GM19452 (cell line): ENCODE measurements around the gene CNGB1.
"Not testable (repeated sequence)": the region's sequence is repeated elsewhere in the genome, so short reads cannot be mapped to it uniquely, and the experiment has no call there.

Experiments
- ATAC-seq: cut with Tn5 transposase; IDR thresholded peaks from one replicate; pipeline ENCODE4 v1.9.1; 2021; ENCODE audit not compliant: unreplicated experiment

Gene CNGB1

GRCh38 chr16:57868913-57869520, 101.9 kb downstream of the CNGB1 start:
- ATAC-seq: no peak

DNA sequence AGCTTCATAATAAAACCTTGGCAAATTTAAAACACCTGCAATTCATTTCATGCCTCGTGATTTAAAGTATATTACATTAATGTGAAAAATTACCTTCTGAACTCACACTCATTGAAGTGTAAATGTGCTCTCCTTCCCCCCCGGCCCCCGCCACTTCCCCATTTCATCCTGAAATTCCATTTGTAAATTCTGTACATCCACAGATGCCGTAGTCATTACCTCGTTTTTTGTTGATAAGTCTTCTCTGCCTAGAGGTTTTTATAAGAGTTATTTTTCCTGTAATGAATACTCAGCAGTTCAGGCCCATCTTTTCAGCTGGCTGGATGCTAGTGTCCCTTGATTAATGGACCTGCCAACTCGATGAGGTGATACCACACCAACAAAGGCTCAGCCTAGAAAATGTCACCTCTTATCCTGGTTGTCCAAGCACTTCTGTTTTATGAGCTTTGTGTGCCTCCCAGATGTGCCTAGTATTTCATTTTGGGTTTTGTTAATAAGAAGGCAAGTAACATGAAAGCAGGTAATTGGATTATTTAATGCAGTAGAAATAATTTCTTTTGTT, 103.8 kb downstream of the CNGB1 start:
- ATAC-seq: no peak

- no peak for ATAC-seq
Observed at GRCh38 chr16:57866529-57866918, 104.4 kb downstream of the CNGB1 start.

- ATAC-seq: no peak
Observed at GRCh38 chr16:57865746-57866528, 105.0 kb downstream of the CNGB1 start.

DNA sequence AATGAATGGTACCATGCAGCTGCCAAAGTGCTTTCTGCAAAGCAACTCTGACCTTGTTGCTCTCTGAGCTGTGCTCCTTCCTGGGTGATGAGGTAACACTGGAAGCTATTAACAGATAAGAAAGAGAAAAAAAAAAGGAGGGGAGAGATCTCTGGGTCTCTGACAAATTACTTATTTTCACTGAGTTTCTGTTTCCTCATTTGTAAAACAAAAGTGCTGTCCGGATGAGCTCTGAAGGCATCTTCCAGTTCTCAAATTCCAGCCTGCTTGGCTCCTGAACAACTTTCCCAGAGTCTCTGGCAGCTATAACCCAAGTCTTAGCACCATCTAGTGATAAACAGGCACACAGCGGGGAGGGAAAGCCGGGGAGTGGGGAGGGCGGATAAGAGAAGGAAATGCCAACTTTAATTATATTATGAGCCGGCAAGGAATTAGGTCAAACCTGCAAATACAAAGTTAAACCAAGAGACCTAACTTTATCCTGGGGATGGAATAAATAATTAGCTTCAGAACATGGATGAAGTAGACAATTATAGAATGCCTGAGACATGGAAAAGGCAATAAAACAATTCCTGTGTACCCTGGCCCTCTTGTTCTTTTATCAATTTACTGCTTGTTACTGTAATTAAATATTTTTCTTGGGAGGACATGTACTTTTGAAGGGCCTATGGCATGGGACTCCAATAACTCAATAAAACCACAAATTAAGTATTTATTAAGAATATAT, 107.3 kb downstream of the CNGB1 start:
- ATAC-seq: no peak

DNA sequence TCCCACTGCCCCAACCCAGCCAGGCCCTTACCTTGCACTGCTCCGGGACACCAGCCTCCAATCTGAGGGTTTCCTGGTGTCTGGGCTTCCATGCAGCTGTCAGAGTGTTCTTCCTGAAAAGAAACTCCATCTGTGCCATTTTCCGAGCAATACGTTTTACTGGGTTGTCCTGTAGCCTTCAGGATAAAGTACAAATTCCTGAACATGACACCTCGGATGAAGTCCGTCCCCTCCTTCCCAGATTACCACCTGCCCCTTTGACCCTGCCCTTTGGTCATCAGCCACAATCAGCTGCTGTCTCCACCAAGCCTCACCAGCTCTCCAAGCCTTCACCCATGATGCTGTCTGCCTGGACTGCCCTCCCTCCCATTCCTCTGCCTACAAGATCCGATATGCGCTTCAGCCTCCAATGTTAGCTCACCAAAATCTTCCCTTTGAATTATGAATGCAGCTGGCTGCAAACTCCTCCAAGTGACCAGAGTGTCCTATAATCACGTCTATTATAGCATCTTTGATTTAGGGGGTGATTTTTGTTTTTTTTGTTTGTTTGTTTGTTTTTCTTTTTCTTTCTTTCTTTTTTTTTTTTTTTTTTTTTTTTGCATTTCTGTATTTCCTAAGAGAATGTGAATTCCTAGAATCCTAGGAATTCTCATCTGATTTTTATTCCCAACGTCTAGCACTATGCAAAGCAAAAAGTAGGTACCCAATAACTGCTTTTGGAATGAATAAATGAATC, 108.1 kb downstream of the CNGB1 start:
- no peak for ATAC-seq

DNA sequence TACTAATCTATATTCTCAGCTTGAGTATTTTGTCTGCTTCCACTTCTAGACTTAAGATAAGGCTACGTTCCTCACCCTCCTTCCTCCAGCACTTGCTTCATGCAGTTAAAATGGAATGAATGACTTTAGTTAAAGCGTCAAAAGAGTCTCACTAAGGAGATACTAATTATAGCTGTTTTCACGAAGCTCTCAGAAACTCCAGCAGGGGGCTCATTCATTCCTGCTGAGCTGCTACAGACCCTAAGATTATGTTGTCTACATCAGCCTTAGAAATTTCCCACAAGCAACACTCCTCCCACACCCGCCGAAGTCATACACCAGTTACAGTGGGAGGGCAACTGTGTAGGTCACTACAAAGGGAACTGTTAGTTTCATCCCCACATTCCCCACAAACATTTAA, 111.6 kb downstream of the CNGB1 start:
- ATAC-seq: no peak

DNA sequence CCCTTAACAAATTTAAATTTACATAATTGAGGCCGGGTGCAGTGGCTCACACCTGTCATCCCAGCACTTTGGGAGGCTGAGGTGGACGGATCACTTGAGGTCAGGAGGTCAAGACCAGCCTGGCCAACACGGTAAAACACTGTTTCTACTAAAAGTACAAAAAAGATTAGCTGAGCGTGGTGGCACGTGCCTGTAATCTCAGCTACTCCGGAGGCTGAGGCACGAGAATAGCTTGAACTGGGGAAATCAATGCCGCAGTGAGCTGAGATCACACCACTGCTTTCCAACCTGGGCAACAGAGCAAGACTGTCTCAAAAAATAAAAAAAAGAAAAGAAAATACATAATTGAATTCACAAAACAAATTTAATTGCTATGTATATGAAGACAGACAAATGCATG, 112.3 kb downstream of the CNGB1 start:
- ATAC-seq: no peak

- not testable (repeated sequence) for ATAC-seq
Observed at GRCh38 chr16:57857991-57858390, 112.9 kb downstream of the CNGB1 start.

DNA sequence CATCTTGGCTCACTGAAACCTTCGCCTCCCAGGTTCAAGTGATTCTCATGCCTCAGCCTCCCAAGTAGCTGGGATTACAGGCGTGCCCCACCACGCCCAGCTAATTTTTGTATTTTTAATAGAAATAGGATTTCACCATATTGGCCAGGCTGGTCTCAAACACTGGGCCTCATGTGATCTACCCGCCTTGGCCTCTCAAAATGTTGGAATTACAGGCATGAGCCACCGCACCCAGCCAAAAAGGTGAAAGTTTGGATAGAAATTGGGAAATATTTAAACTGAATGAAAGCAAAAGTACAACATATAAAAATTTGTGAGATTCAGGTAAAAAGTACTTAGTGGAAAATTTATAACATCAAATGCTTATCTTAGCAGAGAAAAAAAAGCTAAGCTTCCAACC, 115.7 kb downstream of the CNGB1 start:
- no peak for ATAC-seq

DNA sequence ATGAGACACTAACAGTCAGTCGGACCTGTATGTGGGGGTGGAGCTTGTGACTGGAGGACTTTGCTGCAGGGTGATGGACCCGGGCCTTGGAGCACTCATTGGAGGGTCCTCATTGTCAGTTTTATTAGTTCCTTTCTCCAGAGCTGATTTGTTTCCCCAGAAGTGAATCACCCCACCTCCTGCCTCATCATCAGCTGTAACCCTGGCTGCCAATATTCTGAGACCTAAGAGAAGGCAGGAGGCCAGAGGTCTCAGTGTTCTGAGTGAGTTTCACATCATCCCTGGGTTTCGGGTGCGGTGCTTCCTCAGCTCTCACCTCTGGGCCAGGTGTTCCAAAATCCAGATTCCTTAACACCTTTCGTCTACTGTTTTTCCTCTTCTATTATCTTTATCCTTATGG, 118.7 kb downstream of the CNGB1 start:
- no peak for ATAC-seq

GRCh38 chr16:57848181-57848580, 122.7 kb downstream of the CNGB1 start:
- no peak for ATAC-seq

GRCh38 chr16:57846931-57847330, 124.0 kb downstream of the CNGB1 start:
- not testable (repeated sequence) for ATAC-seq

DNA sequence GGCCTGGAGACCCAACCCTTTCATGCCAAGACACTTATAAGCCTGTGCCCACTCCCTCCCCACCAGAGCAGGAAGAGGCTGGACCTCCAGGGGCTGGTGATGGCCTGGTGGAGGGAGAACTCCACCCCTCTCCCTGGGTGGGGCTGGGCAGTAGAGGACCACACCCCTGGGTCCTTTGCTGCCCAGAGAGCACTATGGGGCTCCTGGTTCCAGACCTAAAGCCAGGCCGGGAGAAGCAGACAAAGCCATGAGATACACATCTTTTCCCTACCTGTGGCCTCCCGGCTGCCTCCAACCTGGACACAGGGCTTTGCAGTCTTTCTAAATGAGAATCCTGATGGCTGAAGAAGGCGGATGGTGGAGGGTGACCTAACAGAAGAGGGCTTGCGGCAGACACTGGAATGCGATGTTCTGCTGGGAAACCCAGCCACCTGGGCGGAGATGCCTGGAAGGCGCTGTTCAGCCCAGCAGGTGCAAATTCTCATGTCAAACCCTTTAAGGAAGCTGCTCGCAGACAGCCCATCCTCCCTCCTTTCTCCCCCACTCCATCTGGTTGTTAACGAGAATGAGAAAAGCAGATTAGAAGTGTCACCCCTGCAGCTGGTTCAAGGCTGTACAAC, 124.7 kb downstream of the CNGB1 start:
- ATAC-seq: no peak

DNA sequence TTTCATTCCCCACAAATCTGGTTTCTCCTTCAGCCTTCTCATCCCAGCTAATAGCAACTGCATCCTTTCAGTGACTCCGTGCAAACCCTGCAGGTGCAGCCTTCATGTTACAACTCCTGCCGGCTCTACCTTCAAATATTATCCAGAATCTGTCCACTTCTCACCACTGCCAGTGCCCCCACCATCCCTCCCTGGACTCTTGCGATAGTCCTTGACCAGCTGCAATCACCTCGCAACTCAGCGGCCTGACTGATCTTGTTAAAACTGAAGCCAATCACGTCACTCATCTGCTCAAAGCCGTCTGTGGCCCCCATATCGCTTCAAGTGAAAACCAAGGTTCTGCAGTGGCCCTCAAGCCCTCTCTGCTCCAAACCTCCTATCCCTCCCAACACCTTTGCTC, 125.8 kb downstream of the CNGB1 start:
- no peak for ATAC-seq

DNA sequence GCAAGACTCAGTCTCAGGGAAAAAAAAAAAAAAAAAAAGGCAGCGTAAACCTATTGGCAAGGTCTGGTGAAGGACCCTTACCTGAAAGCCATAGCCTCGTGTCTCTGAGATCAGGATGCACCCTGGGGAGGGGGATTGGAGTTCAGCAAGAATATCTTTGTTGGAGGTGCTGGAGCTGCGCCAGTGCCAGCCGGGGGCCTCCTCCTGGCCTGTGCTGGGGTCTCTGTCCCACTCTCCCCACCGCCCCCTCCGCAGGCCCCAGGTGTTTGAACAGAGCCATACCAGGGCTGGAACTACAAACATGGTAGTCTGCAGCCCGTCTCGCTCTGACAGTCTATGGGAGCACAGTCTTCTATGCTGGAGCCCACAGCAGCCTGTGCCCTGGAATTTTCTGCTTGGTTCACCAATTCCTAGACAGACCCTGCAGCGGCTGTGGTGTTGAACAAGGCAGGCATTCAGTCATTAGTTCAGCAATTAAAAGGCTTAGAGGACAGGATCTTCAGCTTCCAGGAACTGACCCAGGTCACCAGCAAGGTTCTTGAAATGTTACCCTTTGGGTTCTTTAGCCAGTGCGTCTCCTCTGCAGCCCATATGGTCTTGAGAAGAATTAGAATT, 126.4 kb downstream of the CNGB1 start:
- ATAC-seq: no peak

DNA sequence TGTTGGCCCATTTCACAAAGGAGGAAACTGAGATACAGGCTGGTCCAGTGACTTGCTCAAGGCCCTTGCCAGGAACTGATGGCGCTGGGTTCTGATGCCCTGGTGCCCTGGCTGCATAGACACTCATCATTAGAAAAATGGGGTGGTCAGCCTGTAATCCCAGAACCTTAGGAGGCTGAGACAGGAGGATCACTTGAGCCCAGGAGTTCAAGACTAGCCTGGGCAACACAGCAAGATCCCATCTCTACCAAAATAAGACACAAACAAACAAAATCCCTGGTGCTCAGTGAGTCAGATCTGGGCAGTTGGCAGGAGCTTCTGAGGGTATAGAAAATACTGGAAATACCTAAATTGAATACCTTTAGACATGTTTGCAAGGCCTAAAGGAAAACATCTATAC, 127.5 kb downstream of the CNGB1 start:
- ATAC-seq: no peak

DNA sequence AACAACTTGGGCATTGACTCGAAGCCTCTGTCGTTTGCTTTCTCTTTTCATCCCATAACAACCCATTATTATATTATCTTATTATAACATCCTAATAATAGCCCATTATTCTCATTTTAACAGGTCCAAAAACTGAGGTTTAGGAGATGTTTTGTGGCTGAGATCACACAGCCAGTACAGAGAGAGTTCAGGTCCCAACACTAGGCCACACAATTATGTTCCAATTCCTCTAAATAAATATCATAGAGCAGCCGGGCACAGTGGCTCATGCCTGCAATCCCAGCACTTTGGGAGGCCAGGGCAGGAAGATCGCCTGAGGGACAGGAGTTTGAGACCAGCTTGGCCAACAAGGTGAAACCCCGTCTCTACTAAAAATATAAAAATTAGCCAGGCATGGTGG, 128.3 kb downstream of the CNGB1 start:
- ATAC-seq: no peak

- ATAC-seq: no peak
Observed at GRCh38 chr16:57840833-57841232, 130.1 kb downstream of the CNGB1 start.

- ATAC-seq: no peak
Observed at GRCh38 chr16:57838161-57838560, 132.8 kb downstream of the CNGB1 start.
